Lower leg skin (tissue), 4 donors: ENCODE measurements around the gene APOC3. TPM values are rescaled to one million over a fixed set of nuclear protein-coding genes. Genes with fewer than 3 reads are reported as not detected.

ENCODE experiments used
- DNase-seq, 2 donors: peaks; one replicate each; pipeline ENCODE4 v3.0.0-alpha.2; 2019; ENCODE audit warnings: low spot score in 2 of 2
- H3K4me3 ChIP-seq: fragments of 200-600 bp; sonication (generic); 2 replicates; pipeline ENCODE4 v1.5.1; 2017; ENCODE audit warnings: mild to moderate bottlenecking, low read depth; ENCODE audit not compliant: poor library complexity, severe bottlenecking
- CTCF ChIP-seq, 3 donors: fragments of 450-650 bp; IDR thresholded peaks; one replicate each; pipeline ENCODE4 v1.5.1; 2016; ENCODE audit warnings: antibody characterized with exemption in 3 of 3, mild to moderate bottlenecking in 3 of 3, moderate library complexity in 2 of 3
- POLR2A ChIP-seq, 2 donors: fragments of 450-650 bp; IDR thresholded peaks; one replicate each; pipeline ENCODE4 v1.6.1; 2016 to 2017; ENCODE audit warnings: antibody characterized with exemption in 2 of 2, mild to moderate bottlenecking in 1 of 2, moderate library complexity in 1 of 2
- WGBS, 2 donors: methylation state at CpG; one replicate each; pipeline ENCODE4 v1.1.5; 2018; 5-methylcytosine and 5-hydroxymethylcytosine counted together
- intact Hi-C: fragments of 100-400 bp; cut with DNase I; formaldehyde crosslinking; loops from one replicate; pipeline ENCODE4 v1.15.0; 2023; ENCODE audit warnings: low total_unique reads
- total RNA-seq, 4 donors: library from RNA; depleted of rRNA; stranded (reverse); fragments of >200 nt; gene quantifications; one replicate each; pipeline ENCODE4 v1.1.0, GENCODE V29; 2016

APOC3 gene
- total RNA-seq, 4 donors from 2014 or later = not detected

- DNase-seq = no peak
- no peak overlapping the region for H3K4me3 ChIP-seq
- no peak for TF ChIP-seq CTCF (IDR thresholded peaks at IDR 0.05)
- TF ChIP-seq POLR2A (IDR thresholded peaks at IDR 0.05) = no peak
- intact Hi-C loops = no loop called here
- 89 to 90% methylated on average over 6 of the region's 6 CpGs for WGBS, 2 donors
Measured at GRCh38 chr11:116807601-116808261, 22.0 kb upstream of the APOC3 start.

- no peak overlapping the region for H3K4me3 ChIP-seq
- 73 to 82% methylated on average over 14 of the region's 14 CpGs for WGBS, 2 donors
- DNase-seq = no peak
- TF ChIP-seq CTCF (IDR thresholded peaks at IDR 0.05) (no peak), POLR2A (IDR thresholded peaks at IDR 0.05) (no peak)
- intact Hi-C loops = no loop called here
Measured at GRCh38 chr11:116808262-116809175, 21.2 kb upstream of the APOC3 start.

DNA sequence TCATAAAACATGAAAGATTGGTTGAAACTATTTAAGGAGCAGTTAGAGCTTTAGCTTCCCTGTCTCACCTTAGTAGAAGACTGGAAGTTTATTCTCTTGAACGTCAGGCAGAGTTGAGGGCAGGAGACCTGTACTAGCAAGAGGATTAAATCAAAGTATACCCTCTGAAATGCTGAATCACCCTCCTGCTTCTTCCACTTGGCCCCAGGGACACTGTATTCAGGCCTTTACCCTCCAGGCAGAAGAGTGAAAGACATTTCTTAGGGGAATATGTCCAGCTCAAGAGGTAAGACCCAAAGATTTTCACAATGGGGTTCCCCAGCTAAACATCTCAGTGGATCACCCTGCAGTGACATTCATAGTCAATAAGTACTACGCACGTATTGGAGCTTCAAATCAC is 18.5 kb upstream of the APOC3 start:
- WGBS, 2 donors = 70 to 73% methylated on average over 3 of the region's 3 CpGs
- no peak overlapping the region for H3K4me3 ChIP-seq
- TF ChIP-seq CTCF (IDR thresholded peaks at IDR 0.05) (no peak), POLR2A (IDR thresholded peaks at IDR 0.05) (no peak)
- no peak for DNase-seq
- intact Hi-C loops = no loop called here

GRCh38 chr11:116812109-116812508 is 17.6 kb upstream of the APOC3 start:
- 81 to 93% methylated on average over 4 of the region's 4 CpGs for WGBS, 2 donors
- DNase-seq = no peak
- intact Hi-C loops = no loop called here
- TF ChIP-seq POLR2A (IDR thresholded peaks at IDR 0.05) = no peak
- TF ChIP-seq CTCF (IDR thresholded peaks at IDR 0.05) = no peak
- no peak overlapping the region for H3K4me3 ChIP-seq

GRCh38 chr11:116813170-116813569 is 16.5 kb upstream of the APOC3 start:
- intact Hi-C loops = no loop called here
- no peak for DNase-seq
- WGBS, 2 donors = 80 to 100% methylated on average over 1 of the region's 1 CpG
- H3K4me3 ChIP-seq = no peak overlapping the region
- TF ChIP-seq CTCF (IDR thresholded peaks at IDR 0.05) = no peak
- TF ChIP-seq POLR2A (IDR thresholded peaks at IDR 0.05) = no peak
